Sigmoid colon (tissue), 7 donors: Measurements from ENCODE around the gene CD164L2. TPM values are rescaled to one million over a fixed set of nuclear protein-coding genes. Genes with fewer than 3 reads are reported as not detected.

Source experiments
- DNase-seq: peaks from one replicate; pipeline ENCODE4 v3.0.0-alpha.2; 2019
- H3K27ac ChIP-seq, 4 donors: fragments of 200-600 bp; sonication (generic); one replicate each; pipeline ENCODE4 v1.5.1; 2016 to 2019; ENCODE audit warnings: mild to moderate bottlenecking in 1 of 4
- H3K27me3 ChIP-seq, 3 donors: fragments of 200-600 bp; sonication (generic); one replicate each; pipeline ENCODE4 v1.5.1; 2019; ENCODE audit warnings: mild to moderate bottlenecking in 1 of 3
- H3K36me3 ChIP-seq, 4 donors: fragments of 200-600 bp; sonication (generic); one replicate each; pipeline ENCODE4 v1.5.1; 2016 to 2019
- H3K4me1 ChIP-seq, 4 donors: fragments of 200-600 bp; sonication (generic); one replicate each; pipeline ENCODE4 v1.5.1; 2017 to 2019
- H3K4me3 ChIP-seq, 4 donors: fragments of 200-600 bp; sonication (generic); one replicate each; pipeline ENCODE4 v1.5.1; 2017 to 2019; ENCODE audit warnings: mild to moderate bottlenecking in 2 of 4, moderate library complexity in 1 of 4
- H3K9me3 ChIP-seq, 4 donors: fragments of 200-600 bp in 3 of 4; sonication (generic) in 3 of 4; one replicate each; pipeline versions ENCODE4 v1.5.1 to v1.6.1; 2013 to 2019
- CTCF ChIP-seq, 4 experiments: fragments of 450-650 bp in 3 of 4; fragments of 200-600 bp in 1 of 4; IDR thresholded peaks; one replicate each; pipeline ENCODE4 v1.5.1; 2016 to 2019; ENCODE audit warnings: antibody characterized with exemption in 4 of 4, mild to moderate bottlenecking in 3 of 4, moderate library complexity in 2 of 4
- EP300 ChIP-seq, 4 donors: sonication (generic); formaldehyde crosslinking; IDR thresholded peaks; one replicate each; pipeline ENCODE4 v1.6.1; 2017; ENCODE audit warnings: antibody characterized with exemption in 4 of 4
- POLR2A ChIP-seq, 2 donors: fragments of 450-650 bp; IDR thresholded peaks; one replicate each; pipeline ENCODE4 v1.6.1; 2016; ENCODE audit warnings: antibody characterized with exemption in 2 of 2, mild to moderate bottlenecking in 2 of 2, moderate library complexity in 2 of 2
- POLR2AphosphoS5 ChIP-seq, 4 donors: sonication (generic); formaldehyde crosslinking; IDR thresholded peaks; one replicate each; pipeline ENCODE4 v1.6.1; 2017; ENCODE audit warnings: antibody characterized with exemption in 4 of 4
- WGBS, 2 donors: extraction: QIAGEN DNeasy Blood & Tissue Kit; methylation state at CpG; one replicate each; pipeline ENCODE4 v1.1.7; 2013; 5-methylcytosine and 5-hydroxymethylcytosine counted together
- intact Hi-C: fragments of 100-400 bp; cut with DNase I; formaldehyde crosslinking; loops from one replicate; pipeline ENCODE4 v1.15.1; 2023
- polyA plus RNA-seq, 3 donors: library from polyadenylated mRNA; stranded (reverse); fragments of 200-250 nt; gene quantifications; one replicate each; pipeline ENCODE4 v1.2.3, GENCODE V29; 2013
- total RNA-seq, 4 donors: library from RNA; depleted of rRNA; stranded (reverse); fragments of >200 nt; gene quantifications; one replicate each; pipeline ENCODE4 v1.1.0, GENCODE V29; 2016
- donor health status: healthy with polysubstance abuse.
- donor health status: Bipolar disorder and iron deficiency.
- donor health status: healthy.

CD164L2 gene
- total and polyA plus RNA-seq, 7 donors, result 1.2 to 1.9 TPM; not detected in 5

- TF ChIP-seq POLR2A (IDR thresholded peaks at IDR 0.05) (no peak), CTCF (IDR thresholded peaks at IDR 0.05) (no peak), EP300 (IDR thresholded peaks at IDR 0.05) (no peak), POLR2AphosphoS5 (IDR thresholded peaks at IDR 0.05) (no peak)
- no peak for DNase-seq
- no peaks in the 10 kb centered on the region for H3K27me3 ChIP-seq
- H3K27ac ChIP-seq, result no peak overlapping the region
- no peaks in the 10 kb centered on the region for H3K9me3 ChIP-seq
- peaks cover 24 to 85% (median 58%) of the 10 kb centered on the region in 4 donors for H3K36me3 ChIP-seq
- H3K4me3 ChIP-seq, result no peak overlapping the region
- H3K4me1 ChIP-seq, result peaks cover 0 to 22% (median 18%) of the 10 kb centered on the region in 4 donors
- WGBS, 2 donors, result 97% methylated on average over 5 of the region's 5 CpGs
- intact Hi-C loops, result loop anchor here (5.0 kb wide), 2 partner anchors 37 to 57 kb away; partner anchors contain the start of gene TMEM222
These were observed 24.2 kb downstream of the CD164L2 start for GRCh38 chr1:27358928-27359313.

DNA sequence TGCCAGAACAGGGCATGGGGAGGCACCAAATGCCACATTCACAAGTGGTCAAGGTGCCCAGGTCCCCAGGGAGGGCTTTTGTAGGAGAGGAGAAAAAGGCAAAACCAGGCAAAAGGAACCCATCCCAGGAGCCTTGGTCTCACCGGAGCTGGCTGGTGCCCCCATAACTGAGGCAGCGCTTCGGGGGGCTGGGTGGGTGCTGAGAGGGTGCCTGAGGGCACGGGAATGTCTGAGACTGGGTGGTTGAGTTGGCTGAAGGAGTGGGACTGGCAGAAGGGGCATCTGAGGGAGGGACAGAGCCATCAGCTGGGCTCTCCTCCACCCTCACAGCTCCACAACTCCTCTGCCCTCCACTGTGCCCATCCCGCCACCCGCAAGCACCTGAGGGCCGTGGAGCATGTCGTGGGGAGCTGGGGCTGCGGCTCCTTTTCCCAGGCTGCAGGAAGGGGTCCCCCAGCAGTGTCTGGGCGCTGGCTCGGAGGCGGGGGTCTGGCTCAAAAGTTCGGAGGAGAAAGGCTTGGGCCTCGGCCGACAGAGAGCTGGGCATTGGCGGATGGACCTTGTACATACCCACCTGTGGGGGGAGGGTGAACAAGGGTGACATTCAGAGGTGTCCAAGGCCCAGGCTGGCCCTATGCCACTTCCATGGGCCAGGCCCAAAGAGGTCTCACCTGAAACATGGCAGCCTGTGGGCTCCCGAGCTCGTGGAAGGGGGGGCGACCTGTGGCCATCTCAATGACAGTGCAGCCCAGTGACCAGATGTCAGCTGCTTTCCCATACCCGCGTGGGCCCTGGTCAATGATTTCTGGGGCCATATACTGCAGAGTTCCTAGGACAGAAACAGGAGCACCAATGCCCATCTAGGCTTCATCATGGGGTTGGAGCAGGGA is 24.9 kb downstream of the CD164L2 start:
- Histone ChIP-seq H3K4me3 (no peak overlapping the region), H3K27ac (no peak overlapping the region), H3K27me3 (no peaks in the 10 kb centered on the region), H3K4me1 (peaks cover 0 to 21% (median 17%) of the 10 kb centered on the region in 4 donors), H3K36me3 (peaks cover 21 to 84% (median 55%) of the 10 kb centered on the region in 4 donors), H3K9me3 (no peaks in the 10 kb centered on the region)
- DNase-seq, result no peak
- intact Hi-C loops, result loop anchor here (5.0 kb wide), 2 partner anchors 36 to 56 kb away; partner anchors contain the start of gene TMEM222
- 90 to 96% methylated on average over 21 of the region's 21 CpGs for WGBS, 2 donors
- TF ChIP-seq POLR2A (IDR thresholded peaks at IDR 0.05) (no peak), CTCF (IDR thresholded peaks at IDR 0.05) (no peak), POLR2AphosphoS5 (IDR thresholded peaks at IDR 0.05) (no peak)

DNA sequence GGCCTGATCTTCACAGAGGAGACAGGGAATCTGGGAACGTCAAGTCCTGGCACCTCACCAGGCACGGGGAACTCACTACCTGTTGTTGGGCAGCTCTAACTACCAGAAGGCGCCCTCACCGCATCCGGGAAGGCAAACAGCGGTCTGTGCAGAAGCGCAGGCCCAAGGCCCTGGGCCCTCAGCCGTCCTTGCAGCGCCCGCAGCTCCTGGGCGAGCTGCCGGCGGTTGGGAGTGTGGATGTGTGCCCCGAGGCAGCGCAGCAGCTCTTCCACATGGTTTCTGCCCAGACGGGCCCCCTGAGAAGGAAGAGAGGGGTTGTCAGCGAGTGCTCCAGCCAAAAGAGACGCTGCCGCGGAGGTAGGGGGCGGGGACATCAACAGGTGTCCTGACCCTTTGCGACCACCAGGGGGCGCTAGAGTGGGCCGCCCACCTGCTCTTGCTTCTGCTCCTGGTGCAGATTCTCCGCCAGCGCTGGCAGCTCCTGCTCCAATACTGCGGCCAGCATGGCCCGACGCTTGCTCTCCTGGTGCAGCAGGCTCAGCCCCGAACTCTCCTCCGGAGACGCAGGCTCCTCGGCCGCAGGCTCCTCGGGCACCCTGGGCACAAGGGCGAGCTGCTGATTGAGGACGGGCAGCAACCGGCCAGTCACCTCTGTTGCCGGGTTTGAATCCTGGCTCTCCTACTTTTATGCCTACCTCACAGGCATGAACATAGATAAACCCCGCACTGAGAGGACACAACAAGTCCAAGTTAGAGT is 25.7 kb downstream of the CD164L2 start:
- Histone ChIP-seq H3K27ac (peak overlapping the region in 1 of 4 donors; percentile 33), H3K36me3 (peaks cover 13 to 80% (median 48%) of the 10 kb centered on the region in 4 donors), H3K27me3 (no peaks in the 10 kb centered on the region), H3K4me3 (peak overlapping the region in 1 of 4 donors; percentile 29), H3K9me3 (no peaks in the 10 kb centered on the region), H3K4me1 (peaks cover 0 to 21% (median 17%) of the 10 kb centered on the region in 4 donors)
- TF ChIP-seq CTCF (IDR thresholded peaks at IDR 0.05) (peak; percentile 92 to 99 (median 96)), POLR2AphosphoS5 (IDR thresholded peaks at IDR 0.05) (peak in 1 of 4 donors; percentile 16), EP300 (IDR thresholded peaks at IDR 0.05) (no peak)
- 10 to 24% methylated on average over 40 of the region's 40 CpGs for WGBS, 2 donors
- peak; percentile 90 for DNase-seq
- intact Hi-C loops, result loop anchor here (2.0 to 5.0 kb wide), 3 partner anchors 31 to 55 kb away; partner anchors contain the start of gene TMEM222

DNA sequence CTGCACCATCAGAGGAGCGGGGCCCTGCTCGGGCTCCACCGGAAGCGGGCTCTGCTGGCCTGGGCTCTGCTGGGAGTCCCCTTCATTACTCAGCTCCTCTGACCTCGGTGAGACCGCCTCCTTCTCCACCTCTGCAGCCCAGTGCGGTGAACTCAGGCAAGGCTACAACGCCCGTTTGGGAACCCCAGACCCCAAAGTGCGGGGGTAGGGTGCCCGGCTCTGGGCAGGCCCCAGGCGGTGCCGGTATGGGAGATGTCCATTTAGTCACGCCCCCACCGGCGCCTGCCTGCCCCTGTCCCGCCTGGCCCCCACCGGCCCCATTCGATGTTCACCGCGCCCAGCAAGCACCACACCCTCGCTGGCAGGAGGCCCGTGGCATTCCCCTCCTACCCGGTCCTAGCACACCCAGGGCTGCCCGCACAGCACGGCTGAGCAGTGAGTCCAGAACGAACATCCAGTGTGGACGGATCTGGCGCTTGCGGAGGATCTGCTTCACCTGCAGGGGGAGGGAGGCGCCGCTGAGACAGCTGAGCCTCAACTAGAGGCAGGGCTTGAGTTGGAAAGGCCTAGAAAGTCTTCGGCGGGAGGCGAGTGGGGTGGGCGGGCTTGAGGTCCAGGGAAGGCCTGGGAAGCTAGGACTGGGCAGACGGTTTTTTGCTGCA is 26.4 kb downstream of the CD164L2 start:
- Histone ChIP-seq H3K27ac (no peak overlapping the region), H3K27me3 (no peaks in the 10 kb centered on the region), H3K4me1 (peaks cover 0 to 21% (median 17%) of the 10 kb centered on the region in 4 donors), H3K36me3 (peaks cover 12 to 73% (median 41%) of the 10 kb centered on the region in 4 donors), H3K4me3 (peak overlapping the region in 1 of 4 donors; percentile 29), H3K9me3 (no peaks in the 10 kb centered on the region)
- no peak for TF ChIP-seq POLR2A (IDR thresholded peaks at IDR 0.05)
- TF ChIP-seq CTCF (IDR thresholded peaks at IDR 0.05), result no peak
- no peak for TF ChIP-seq EP300 (IDR thresholded peaks at IDR 0.05)
- TF ChIP-seq POLR2AphosphoS5 (IDR thresholded peaks at IDR 0.05), result no peak
- intact Hi-C loops, result loop anchor here (2.0 to 5.0 kb wide), 3 partner anchors 32 to 54 kb away; partner anchors contain the start of gene TMEM222
- WGBS, 2 donors, result 20 to 64% methylated on average over 37 of the region's 37 CpGs
- no peak for DNase-seq
